GM23338 (cell line): ENCODE data around the gene GPATCH2. TPM values are rescaled to one million over a fixed set of nuclear protein-coding genes. Genes with fewer than 3 reads are reported as not detected.
"Not testable (repeated sequence)": the region's sequence is repeated elsewhere in the genome, so short reads cannot be mapped to it uniquely, and the experiment has no call there.

ENCODE experiments used
- ATAC-seq: fragments of 200-7000 bp; cut with Tn5 transposase; 3 replicates; pipeline ENCODE4 v1.9.1; 2020
- DNase-seq: peaks from one replicate; pipeline ENCODE4 v3.0.0-alpha.2; 2015; ENCODE audit warnings: low spot score
- H2AFZ ChIP-seq: fragments of 200-600 bp; sonication (generic); 2 replicates; pipeline ENCODE4 v1.8.0; 2016; ENCODE audit warnings: antibody characterized with exemption, mild to moderate bottlenecking, moderate library complexity
- H3F3A ChIP-seq: fragments of 200-600 bp; sonication (generic); replicated peaks from 2 replicates; pipeline ENCODE4 v1.8.0; 2017; ENCODE audit warnings: antibody characterized with exemption, mixed run types, low read depth
- H3K27ac ChIP-seq: fragments of 200-600 bp; sonication (generic); 2 replicates; pipeline ENCODE4 v1.6.1; 2016; ENCODE audit warnings: low read depth
- H3K27me3 ChIP-seq: fragments of 200-600 bp; sonication (generic); 2 replicates; pipeline ENCODE4 v1.8.0; 2016; ENCODE audit warnings: mild to moderate bottlenecking, mixed run types, moderate library complexity; ENCODE audit not compliant: insufficient read depth
- H3K36me3 ChIP-seq: fragments of 200-600 bp; sonication (generic); 2 replicates; pipeline ENCODE4 v1.8.0; 2016; ENCODE audit warnings: mild to moderate bottlenecking; ENCODE audit not compliant: insufficient read depth
- H3K4me1 ChIP-seq: fragments of 200-600 bp; sonication (generic); 2 replicates; pipeline ENCODE4 v1.8.0; 2016; ENCODE audit warnings: mild to moderate bottlenecking, moderate library complexity; ENCODE audit not compliant: insufficient read depth
- H3K4me2 ChIP-seq: fragments of 200-600 bp; sonication (generic); 2 replicates; pipeline ENCODE4 v1.7.1; 2017; ENCODE audit warnings: mixed run types
- H3K4me3 ChIP-seq: fragments of 200-600 bp; sonication (generic); 2 replicates; pipeline ENCODE4 v1.6.1; 2016; ENCODE audit warnings: mixed run types
- H3K79me2 ChIP-seq: fragments of 200-600 bp; sonication (generic); replicated peaks from 2 replicates; pipeline ENCODE4 v1.8.0; 2017; ENCODE audit warnings: mild to moderate bottlenecking; ENCODE audit not compliant: insufficient read depth
- H3K9me2 ChIP-seq: fragments of 200-600 bp; sonication (generic); 2 replicates; pipeline ENCODE4 v1.8.0; 2017; ENCODE audit not compliant: insufficient read depth
- H4K20me1 ChIP-seq: fragments of 200-600 bp; sonication (generic); replicated peaks from 2 replicates; pipeline ENCODE4 v1.8.0; 2017; ENCODE audit warnings: mild to moderate bottlenecking; ENCODE audit not compliant: insufficient read depth
- H3K27ac Mint-ChIP-seq: 2 replicates; pipeline ENCODE4 v1.8.0; 2020; ENCODE audit warnings: inconsistent platforms, mild to moderate bottlenecking, moderate library complexity, mixed read lengths
- H3K27me3 Mint-ChIP-seq: 3 replicates; pipeline ENCODE4 v1.8.0; 2022; ENCODE audit warnings: low read depth, mild to moderate bottlenecking, moderate library complexity, mixed read lengths, inconsistent platforms; ENCODE audit not compliant: insufficient read depth, poor library complexity
- H3K36me3 Mint-ChIP-seq: 3 replicates; pipeline ENCODE4 v1.8.0; 2021; ENCODE audit warnings: low read depth, mild to moderate bottlenecking, inconsistent platforms, moderate library complexity, mixed read lengths
- H3K4me1 Mint-ChIP-seq: 3 replicates; pipeline ENCODE4 v1.8.0; 2020; ENCODE audit warnings: mild to moderate bottlenecking, inconsistent platforms, mixed read lengths
- H3K4me3 Mint-ChIP-seq: 3 replicates; pipeline ENCODE4 v1.8.0; 2021; ENCODE audit warnings: moderate library complexity, mild to moderate bottlenecking, inconsistent platforms, mixed read lengths
- H3K9me3 Mint-ChIP-seq: 3 replicates; pipeline ENCODE4 v1.8.0; 2020; ENCODE audit warnings: moderate library complexity, mild to moderate bottlenecking, inconsistent platforms, mixed read lengths
- CTCF ChIP-seq, 2 experiments: fragments of 200-600 bp in 1 of 2; sonication (generic) in 1 of 2; conservative IDR thresholded peaks; 2 replicates each; pipeline versions ENCODE4 v1.5.1 to v1.6.1; 2016 to 2017; ENCODE audit warnings: antibody characterized with exemption in 2 of 2, low read depth in 2 of 2, mild to moderate bottlenecking in 2 of 2, moderate library complexity in 1 of 2
- ETS1 ChIP-seq: IDR thresholded peaks from 2 replicates; pipeline ENCODE4 v1.6.1; 2016; ENCODE audit warnings: antibody characterized with exemption
- NANOG ChIP-seq: IDR thresholded peaks from 2 replicates; pipeline ENCODE4 v1.6.1; 2016; ENCODE audit warnings: antibody characterized with exemption, borderline replicate concordance
- ZNF462 ChIP-seq: fragments of 250-450 bp; sonication (Bioruptor Pico); IDR thresholded peaks from 2 replicates; pipeline ENCODE4 v1.5.0; 2020; ENCODE audit warnings: mild to moderate bottlenecking, moderate library complexity
- polyA plus RNA-seq: library from polyadenylated mRNA; unstranded; fragments of >200 nt; fragmentation: Nextera tagmentation; extraction: Ambion mirVana; gene quantifications from 2 replicates; pipeline ENCODE4 v1.2.1, GENCODE V29; 2016
- total RNA-seq: library from RNA; depleted of rRNA; stranded (reverse); fragments of >200 nt; shearing (Covaris generic); gene quantifications from 2 replicates; pipeline ENCODE4 v1.2.3, GENCODE V29; 2014

The GPATCH2 gene
- total and polyA plus RNA-seq, 2 experiments from 2014 or later: 12.3 to 26.7 TPM

GRCh38 chr1:217524787-217525520 is 105.9 kb downstream of the GPATCH2 start:
- no peak for ATAC-seq
- Histone ChIP-seq H3K36me3 (no peaks in the 10 kb centered on the region; the same call in 1 of the 2 replicates), H3F3A (no peaks in the 10 kb centered on the region), H3K4me1 (no peaks in the 10 kb centered on the region), H3K4me3 (no peak overlapping the region), H2AFZ (no peak overlapping the region), H3K27ac (no peak overlapping the region), H4K20me1 (no peaks in the 10 kb centered on the region), H3K27me3 (no peaks in the 10 kb centered on the region), H3K9me2 (no peaks in the 10 kb centered on the region), H3K79me2 (no peaks in the 10 kb centered on the region), H3K4me2 (no peak overlapping the region)
- Mint-ChIP-seq H3K27me3 (no peaks in the 10 kb centered on the region), H3K36me3 (peaks cover 33% of the 10 kb centered on the region; the same call in 2 of the 3 replicates), H3K4me1 (no peaks in the 10 kb centered on the region), H3K4me3 (no peak overlapping the region), H3K27ac (no peak overlapping the region), H3K9me3 (peaks cover 18% of the 10 kb centered on the region; the same call in 2 of the 3 replicates)
- TF ChIP-seq CTCF (conservative IDR thresholded peaks at IDR 0.05; ENCODE audit: low read depth in 2 of 2) (no peak), ZNF462 (CRISPR knock-in tag) (no peak), ETS1 (no peak), NANOG (no peak)
- no peak for DNase-seq

GRCh38 chr1:217523921-217524320 is 107.0 kb downstream of the GPATCH2 start:
- not testable (repeated sequence) for H3K36me3 ChIP-seq, H3K9me3 Mint-ChIP-seq, H3K4me1 Mint-ChIP-seq, H3K27me3 Mint-ChIP-seq, H3K4me2 ChIP-seq, H3K79me2 ChIP-seq, H3K4me1 ChIP-seq, H3K4me3 ChIP-seq, H3K9me2 ChIP-seq, H3K4me3 Mint-ChIP-seq, ATAC-seq, H4K20me1 ChIP-seq, H3F3A ChIP-seq, DNase-seq, H3K27ac Mint-ChIP-seq, H3K27ac ChIP-seq, H3K27me3 ChIP-seq, H2AFZ ChIP-seq
- H3K36me3 Mint-ChIP-seq: peaks cover 25% of the 10 kb centered on the region; the same call in 2 of the 3 replicates
